ENCODE measurements around the gene TLR10. TPM values are rescaled to one million over a fixed set of nuclear protein-coding genes. Genes with fewer than 3 reads are reported as not detected.
"Not testable (repeated sequence)": the region's sequence is repeated elsewhere in the genome, so short reads cannot be mapped to it uniquely, and the experiment has no call there.

Gene TLR10
- total and polyA plus RNA-seq, 10 donors = 29.6 to 81.4 (median 50.9) TPM

DNA sequence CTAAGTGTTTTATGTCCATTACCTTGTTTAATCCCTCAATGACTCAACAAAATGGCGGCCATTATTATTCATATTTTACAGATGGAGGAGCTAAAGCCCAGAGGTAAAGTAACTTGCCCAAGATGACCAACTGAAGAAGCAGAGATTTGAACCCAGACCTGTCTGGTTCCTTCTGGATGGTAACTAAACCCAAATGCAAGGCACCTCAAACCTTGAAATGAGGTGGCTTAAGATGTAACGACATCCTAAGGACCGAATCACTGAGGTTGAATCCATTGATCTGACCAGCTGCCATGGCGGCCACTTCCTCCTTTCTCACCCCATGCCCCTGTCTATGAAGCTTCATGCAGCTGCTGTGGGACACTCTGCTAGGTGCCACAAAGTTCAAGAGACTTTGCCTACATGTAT, 932 bp downstream of the TLR10 start:
- no peak for TF ChIP-seq POLR2AphosphoS5 (IDR thresholded peaks at IDR 0.05)
- TF ChIP-seq POLR2A (IDR thresholded peaks at IDR 0.05) = no peak
- no peak for TF ChIP-seq CTCF (IDR thresholded peaks at IDR 0.05 in 8 of 11, conservative IDR thresholded peaks at IDR 0.05 in 3 of 11)
- H3K36me3 ChIP-seq = peaks cover 0 to 16% (median 0%) of the 10 kb centered on the region in 6 donors
- H3K27ac ChIP-seq = peak overlapping the region in 7 of 8 donors; percentile 10 to 84 (median 63)
- peak overlapping the region; percentile 15 to 68 (median 39) for H3K4me3 ChIP-seq
- intact Hi-C loops (cut with DNase I; ENCODE audit: low total_unique reads) = no loop called here
- DNase-seq = no peak
- H3K9me3 ChIP-seq = peaks cover 0 to 13% (median 0%) of the 10 kb centered on the region in 8 donors
- WGBS, 5 donors = 51 to 82% (median 63%) methylated on average over 4 of the region's 4 CpGs
- H3K27me3 ChIP-seq (replicated peaks in 1 of 7) = no peaks in the 10 kb centered on the region
- H3K4me1 ChIP-seq = peaks cover 0 to 76% (median 23%) of the 10 kb centered on the region in 6 donors

- H3K27me3 ChIP-seq (replicated peaks in 1 of 7) = no peaks in the 10 kb centered on the region
- peaks cover 0 to 25% (median 0%) of the 10 kb centered on the region in 6 donors for H3K36me3 ChIP-seq
- peak overlapping the region in 7 of 8 donors; percentile 15 to 68 (median 41) for H3K4me3 ChIP-seq
- 62 to 79% (median 73%) methylated on average over 4 of the region's 4 CpGs for whole genome bisulfite sequencing, 5 donors
- H3K4me1 ChIP-seq = peaks cover 0 to 67% (median 21%) of the 10 kb centered on the region in 6 donors
- intact Hi-C loops (cut with DNase I; ENCODE audit: low total_unique reads) = no loop called here
- TF ChIP-seq CTCF (IDR thresholded peaks at IDR 0.05 in 8 of 11, conservative IDR thresholded peaks at IDR 0.05 in 3 of 11) = no peak
- TF ChIP-seq POLR2AphosphoS5 (IDR thresholded peaks at IDR 0.05) = peak in 1 of 3 donors; percentile 44
- peaks cover 0 to 19% (median 0%) of the 10 kb centered on the region in 8 donors for H3K9me3 ChIP-seq
- DNase-seq = no peak
- peak overlapping the region in 6 of 8 donors; percentile 24 to 84 (median 69) for H3K27ac ChIP-seq
Measured at GRCh38 chr4:38780833-38781484, 1.8 kb downstream of the TLR10 start.

GRCh38 chr4:38779790-38780189, 3.0 kb downstream of the TLR10 start:
- no peak for TF ChIP-seq CTCF (IDR thresholded peaks at IDR 0.05 in 8 of 11, conservative IDR thresholded peaks at IDR 0.05 in 3 of 11)
- TF ChIP-seq POLR2A (IDR thresholded peaks at IDR 0.05) = no peak
- no peak for TF ChIP-seq POLR2AphosphoS5 (IDR thresholded peaks at IDR 0.05)
- Histone ChIP-seq H3K9me3 (peaks cover 0 to 25% (median under 1%) of the 10 kb centered on the region in 8 donors), H3K27me3 (replicated peaks in 1 of 7) (no peaks in the 10 kb centered on the region), H3K27ac (peak overlapping the region in 5 of 8 donors; percentile 18 to 84 (median 75)), H3K4me3 (peak overlapping the region in 3 of 8 donors; percentile 1 to 68 (median 41)), H3K36me3 (peaks cover 0 to 37% (median 1%) of the 10 kb centered on the region in 6 donors), H3K4me1 (peaks cover 0 to 63% (median 17%) of the 10 kb centered on the region in 6 donors)
- WGBS, 5 donors = 74 to 85% (median 84%) methylated on average over 5 of the region's 5 CpGs
- no peak for DNase-seq
- intact Hi-C loops (cut with DNase I; ENCODE audit: low total_unique reads) = no loop called here

- H3K9me3 ChIP-seq = peaks cover 0 to 36% (median 3%) of the 10 kb centered on the region in 8 donors
- peaks cover 0 to 51% (median 1%) of the 10 kb centered on the region in 6 donors for H3K36me3 ChIP-seq
- peak overlapping the region in 1 of 8 donors; percentile 84 for H3K27ac ChIP-seq
- DNase-seq; H3K27me3 ChIP-seq (replicated peaks in 1 of 7); H3K4me3 ChIP-seq; intact Hi-C loops (cut with DNase I; ENCODE audit: low total_unique reads): not testable (repeated sequence)
- peaks cover 0 to 58% (median 12%) of the 10 kb centered on the region in 6 donors for H3K4me1 ChIP-seq
- 82 to 95% (median 89%) methylated on average over 2 of the region's 2 CpGs for whole genome bisulfite sequencing, 5 donors
Measured at GRCh38 chr4:38777925-38778324, 4.9 kb downstream of the TLR10 start.
